DOHH2 (cell line): Measurements from ENCODE around the gene RBM20.

Experiments
- EZH2phosphoT487 ChIP-seq: fragments of 200-600 bp; sonication (generic); IDR thresholded peaks from 2 replicates; pipeline ENCODE4 v1.6.1; 2017; ENCODE audit warnings: borderline replicate concordance, mild to moderate bottlenecking, antibody characterized with exemption, low read length, moderate library complexity, mixed read lengths
- TF ChIP-seq, protein P1 (sequence below): fragments of 200-600 bp; sonication (generic); IDR thresholded peaks from one replicate; pipeline ENCODE4 v1.5.1; 2014; ENCODE audit warnings: antibody characterized with exemption, mild to moderate bottlenecking, low read depth, low read length; ENCODE audit not compliant: poor library complexity, severe bottlenecking

DNA sequence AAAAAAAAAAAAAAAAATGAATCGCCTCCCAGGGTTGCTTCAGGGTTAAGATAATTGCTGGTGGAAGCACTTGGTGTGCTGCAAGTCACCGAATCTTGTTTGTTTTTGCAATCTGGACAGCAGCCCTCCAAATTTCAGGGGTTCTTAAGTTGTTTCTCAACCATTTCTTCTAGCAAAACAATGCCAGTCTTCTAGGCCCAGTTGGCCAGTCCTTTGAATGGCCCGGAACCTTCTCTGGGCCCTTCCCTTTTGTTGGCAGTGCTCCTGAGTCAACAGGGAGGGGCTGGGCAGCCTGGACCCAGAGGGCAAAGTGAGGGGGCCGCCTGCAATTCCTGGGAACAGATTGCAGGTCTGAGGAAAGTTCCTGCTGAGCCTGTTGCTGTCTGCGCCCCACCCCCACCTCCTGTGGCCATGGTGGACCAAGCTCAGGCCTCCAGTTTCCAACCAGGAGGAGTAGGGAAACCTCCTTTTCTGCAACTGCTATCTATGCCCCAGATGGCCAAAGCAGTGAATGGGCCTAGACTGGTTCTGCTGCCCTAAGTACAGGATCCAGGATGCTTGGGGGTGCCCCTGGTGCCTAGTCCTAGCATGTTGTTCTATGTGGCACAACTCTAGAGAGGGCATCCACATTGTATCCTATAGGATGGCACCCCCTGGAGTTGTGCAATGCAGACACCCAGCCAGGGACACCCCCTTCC, 196.2 kb downstream of the RBM20 start:
- TF ChIP-seq, protein P1, sequence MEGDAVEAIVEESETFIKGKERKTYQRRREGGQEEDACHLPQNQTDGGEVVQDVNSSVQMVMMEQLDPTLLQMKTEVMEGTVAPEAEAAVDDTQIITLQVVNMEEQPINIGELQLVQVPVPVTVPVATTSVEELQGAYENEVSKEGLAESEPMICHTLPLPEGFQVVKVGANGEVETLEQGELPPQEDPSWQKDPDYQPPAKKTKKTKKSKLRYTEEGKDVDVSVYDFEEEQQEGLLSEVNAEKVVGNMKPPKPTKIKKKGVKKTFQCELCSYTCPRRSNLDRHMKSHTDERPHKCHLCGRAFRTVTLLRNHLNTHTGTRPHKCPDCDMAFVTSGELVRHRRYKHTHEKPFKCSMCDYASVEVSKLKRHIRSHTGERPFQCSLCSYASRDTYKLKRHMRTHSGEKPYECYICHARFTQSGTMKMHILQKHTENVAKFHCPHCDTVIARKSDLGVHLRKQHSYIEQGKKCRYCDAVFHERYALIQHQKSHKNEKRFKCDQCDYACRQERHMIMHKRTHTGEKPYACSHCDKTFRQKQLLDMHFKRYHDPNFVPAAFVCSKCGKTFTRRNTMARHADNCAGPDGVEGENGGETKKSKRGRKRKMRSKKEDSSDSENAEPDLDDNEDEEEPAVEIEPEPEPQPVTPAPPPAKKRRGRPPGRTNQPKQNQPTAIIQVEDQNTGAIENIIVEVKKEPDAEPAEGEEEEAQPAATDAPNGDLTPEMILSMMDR = no peak
- TF ChIP-seq EZH2phosphoT487 = no peak
